Type B pancreatic cell (in vitro differentiated cells): ENCODE data around the gene MAGEA9. TPM values are rescaled to one million over a fixed set of nuclear protein-coding genes. Genes with fewer than 3 reads are reported as not detected.
"Not testable (repeated sequence)": the region's sequence is repeated elsewhere in the genome, so short reads cannot be mapped to it uniquely, and the experiment has no call there.

Experiments
- DNase-seq: peaks from one replicate; pipeline ENCODE4 v3.0.0; 2021; ENCODE audit warnings: mixed read lengths; ENCODE audit not compliant: unreplicated experiment; ENCODE audit errors: extremely low spot score
- H3K27ac Mint-ChIP-seq: 2 replicates; pipeline ENCODE4 v1.8.0; 2021; ENCODE audit warnings: mild to moderate bottlenecking, mixed read lengths
- H3K27me3 Mint-ChIP-seq: 2 replicates; pipeline ENCODE4 v1.8.0; 2021; ENCODE audit warnings: mixed read lengths
- H3K36me3 Mint-ChIP-seq: 2 replicates; pipeline ENCODE4 v1.8.0; 2021; ENCODE audit warnings: mixed read lengths
- H3K4me1 Mint-ChIP-seq: one replicate; pipeline ENCODE4 v1.8.0; 2021; ENCODE audit warnings: mixed read lengths; ENCODE audit not compliant: unreplicated experiment
- H3K4me3 Mint-ChIP-seq: 2 replicates; pipeline ENCODE4 v1.8.0; 2021; ENCODE audit warnings: mild to moderate bottlenecking, mixed read lengths
- H3K9me3 Mint-ChIP-seq: 2 replicates; pipeline ENCODE4 v1.8.0; 2021; ENCODE audit warnings: mixed read lengths
- CTCF ChIP-seq: fragments of 200-600 bp; sonication (generic); conservative IDR thresholded peaks from 2 replicates; pipeline ENCODE4 v1.5.0; 2021; ENCODE audit warnings: antibody characterized with exemption, mild to moderate bottlenecking
- total RNA-seq: library from RNA; stranded (reverse); gene quantifications from 2 replicates; pipeline ENCODE4 v1.2.1, GENCODE V29; 2021; ENCODE audit warnings: low replicate concordance

MAGEA9 gene
- total RNA-seq, 1 donor from 2014 or later = not detected

GRCh38 chrX:149830192-149830873 is 48.6 kb downstream of the MAGEA9 start:
- TF ChIP-seq CTCF = no peak
- Mint-ChIP-seq H3K9me3 (no peaks in the 10 kb centered on the region), H3K27ac (peak overlapping the region; percentile 82), H3K36me3 (no peaks in the 10 kb centered on the region), H3K27me3 (peaks cover 4% of the 10 kb centered on the region), H3K4me3 (peak overlapping the region; percentile 77), H3K4me1 (peaks cover 21% of the 10 kb centered on the region)
- DNase-seq = no peak

- H3K9me3 Mint-ChIP-seq = no peaks in the 10 kb centered on the region
- H3K4me3 Mint-ChIP-seq = no peak overlapping the region
- H3K36me3 Mint-ChIP-seq = no peaks in the 10 kb centered on the region
- peaks cover 2% of the 10 kb centered on the region for H3K27me3 Mint-ChIP-seq
- no peak for TF ChIP-seq CTCF
- H3K27ac Mint-ChIP-seq = no peak overlapping the region
- peaks cover 21% of the 10 kb centered on the region for H3K4me1 Mint-ChIP-seq
- DNase-seq = no peak
Observed at GRCh38 chrX:149831473-149831872, 49.7 kb downstream of the MAGEA9 start.

- H3K27ac Mint-ChIP-seq, H3K4me3 Mint-ChIP-seq, DNase-seq, H3K27me3 Mint-ChIP-seq, H3K36me3 Mint-ChIP-seq, H3K9me3 Mint-ChIP-seq: not testable (repeated sequence)
- H3K4me1 Mint-ChIP-seq = peaks cover 12% of the 10 kb centered on the region
Observed at GRCh38 chrX:149836728-149837127, 55.0 kb downstream of the MAGEA9 start.

- no peak for DNase-seq
- Mint-ChIP-seq H3K4me1 (peaks cover 7% of the 10 kb centered on the region), H3K27me3 (no peaks in the 10 kb centered on the region), H3K36me3 (no peaks in the 10 kb centered on the region), H3K27ac (no peak overlapping the region), H3K9me3 (no peaks in the 10 kb centered on the region), H3K4me3 (no peak overlapping the region)
- no peak for TF ChIP-seq CTCF
Observed at GRCh38 chrX:149837167-149837566, 55.4 kb downstream of the MAGEA9 start.

Other genes starting within 250 kb of the MAGEA9 start
- 20.7 and 30.5 TPM in 2 replicates for gene EOLA1, start 240.9 kb upstream of the MAGEA9 start, total RNA-seq
- not detected in 2 replicates for gene HSFX3, start 232.0 kb upstream of the MAGEA9 start, total RNA-seq
- gene MAGEA9B, start 194.5 kb upstream of the MAGEA9 start, total RNA-seq = not detected in 2 replicates
- gene HSFX2, start 186.6 kb upstream of the MAGEA9 start, total RNA-seq = not detected in 2 replicates
- 31.4 and 31.9 TPM in 2 replicates for gene TMEM185A, start 150.1 kb upstream of the MAGEA9 start, total RNA-seq
- 0.17 and 0.19 TPM in 2 replicates for gene MAGEA11, start 69.9 kb upstream of the MAGEA9 start, total RNA-seq
- gene HSFX1, start 7.9 kb upstream of the MAGEA9 start, total RNA-seq = 1.00 and 2.4 TPM in 2 replicates
- 0.21 TPM in 1 of 2 replicates, not detected in the other for gene MAGEA8, start 99.3 kb downstream of the MAGEA9 start, total RNA-seq
- gene HSFX4, start 147.6 kb downstream of the MAGEA9 start, total RNA-seq = not detected in 2 replicates
- gene EOLA2, start 156.6 kb downstream of the MAGEA9 start, total RNA-seq = 32.7 and 39.0 TPM in 2 replicates